HL-60 (cell line): ENCODE data around the gene POU2F2.

Source experiments
- DNase-seq, 2 experiments: peaks; one replicate each; pipeline ENCODE4 v3.0.0-alpha.2; 2010 to 2020; ENCODE audit warnings: low read depth in 1 of 2, low spot score in 1 of 2
- H3K27ac ChIP-seq: fragments of 250-450 bp; sonication (Bioruptor Pico); replicated peaks from 2 replicates; pipeline ENCODE4 v1.5.1; 2020; ENCODE audit warnings: mild to moderate bottlenecking, moderate library complexity
- H3K27me3 ChIP-seq: fragments of 250-450 bp; sonication (Bioruptor Pico); 2 replicates; pipeline ENCODE4 v1.5.1; 2021; ENCODE audit warnings: mild to moderate bottlenecking, moderate library complexity; ENCODE audit not compliant: insufficient read depth, poor library complexity, severe bottlenecking
- H3K4me3 ChIP-seq: replicated peaks from 2 replicates; pipeline ENCODE4 v1.5.1; 2011; ENCODE audit warnings: mild to moderate bottlenecking, control low read depth, low read length; ENCODE audit not compliant: insufficient read depth
- GABPA ChIP-seq: IDR thresholded peaks from 2 replicates; pipeline ENCODE4 v1.6.1; 2012; ENCODE audit warnings: low read depth
- POLR2AphosphoS5 ChIP-seq: IDR thresholded peaks from 2 replicates; pipeline ENCODE4 v1.6.1; 2012; ENCODE audit warnings: low read depth
- SPI1 ChIP-seq: IDR thresholded peaks from 2 replicates; pipeline ENCODE4 v1.6.1; 2012; ENCODE audit warnings: low read depth, mild to moderate bottlenecking, borderline replicate concordance
- TF ChIP-seq, protein P1 (sequence below): IDR thresholded peaks from one replicate; pipeline ENCODE4 v1.5.1; 2011; ENCODE audit warnings: low read length, control low read depth, inconsistent platforms; ENCODE audit not compliant: insufficient read depth
- TF ChIP-seq, protein P2 (sequence below): IDR thresholded peaks from 2 replicates; pipeline ENCODE4 v1.6.1; 2012; ENCODE audit warnings: low read depth; ENCODE audit not compliant: insufficient replicate concordance

The POU2F2 gene

DNA sequence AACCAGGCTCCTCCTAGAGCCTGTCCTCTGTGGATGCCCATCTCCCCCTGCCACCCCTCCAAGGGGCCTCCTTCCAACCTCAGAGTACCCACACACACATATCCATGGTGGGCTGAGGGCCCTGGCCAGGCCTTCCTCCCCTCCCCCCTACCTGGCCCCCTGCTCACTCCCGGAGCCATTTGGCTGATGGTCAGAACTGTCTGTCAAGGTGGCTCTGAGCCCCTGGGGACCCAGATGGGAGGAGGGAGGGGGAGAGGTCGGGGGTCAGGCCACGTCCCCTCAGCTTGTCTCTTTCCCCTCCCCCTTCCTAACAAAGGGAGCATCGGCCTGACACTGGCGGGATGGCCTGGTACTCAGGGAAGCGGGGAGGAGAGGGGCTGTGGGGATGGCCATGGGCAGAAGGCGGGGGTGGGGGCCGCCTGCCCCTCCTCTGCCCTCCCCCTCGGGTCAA is 18.7 kb upstream of the POU2F2 start:
- peaks cover 10% of the 10 kb centered on the region for H3K27me3 ChIP-seq
- TF ChIP-seq SPI1: no peak
- TF ChIP-seq, protein P1, sequence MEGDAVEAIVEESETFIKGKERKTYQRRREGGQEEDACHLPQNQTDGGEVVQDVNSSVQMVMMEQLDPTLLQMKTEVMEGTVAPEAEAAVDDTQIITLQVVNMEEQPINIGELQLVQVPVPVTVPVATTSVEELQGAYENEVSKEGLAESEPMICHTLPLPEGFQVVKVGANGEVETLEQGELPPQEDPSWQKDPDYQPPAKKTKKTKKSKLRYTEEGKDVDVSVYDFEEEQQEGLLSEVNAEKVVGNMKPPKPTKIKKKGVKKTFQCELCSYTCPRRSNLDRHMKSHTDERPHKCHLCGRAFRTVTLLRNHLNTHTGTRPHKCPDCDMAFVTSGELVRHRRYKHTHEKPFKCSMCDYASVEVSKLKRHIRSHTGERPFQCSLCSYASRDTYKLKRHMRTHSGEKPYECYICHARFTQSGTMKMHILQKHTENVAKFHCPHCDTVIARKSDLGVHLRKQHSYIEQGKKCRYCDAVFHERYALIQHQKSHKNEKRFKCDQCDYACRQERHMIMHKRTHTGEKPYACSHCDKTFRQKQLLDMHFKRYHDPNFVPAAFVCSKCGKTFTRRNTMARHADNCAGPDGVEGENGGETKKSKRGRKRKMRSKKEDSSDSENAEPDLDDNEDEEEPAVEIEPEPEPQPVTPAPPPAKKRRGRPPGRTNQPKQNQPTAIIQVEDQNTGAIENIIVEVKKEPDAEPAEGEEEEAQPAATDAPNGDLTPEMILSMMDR: no peak
- no peak for TF ChIP-seq POLR2AphosphoS5
- TF ChIP-seq, protein P2, sequence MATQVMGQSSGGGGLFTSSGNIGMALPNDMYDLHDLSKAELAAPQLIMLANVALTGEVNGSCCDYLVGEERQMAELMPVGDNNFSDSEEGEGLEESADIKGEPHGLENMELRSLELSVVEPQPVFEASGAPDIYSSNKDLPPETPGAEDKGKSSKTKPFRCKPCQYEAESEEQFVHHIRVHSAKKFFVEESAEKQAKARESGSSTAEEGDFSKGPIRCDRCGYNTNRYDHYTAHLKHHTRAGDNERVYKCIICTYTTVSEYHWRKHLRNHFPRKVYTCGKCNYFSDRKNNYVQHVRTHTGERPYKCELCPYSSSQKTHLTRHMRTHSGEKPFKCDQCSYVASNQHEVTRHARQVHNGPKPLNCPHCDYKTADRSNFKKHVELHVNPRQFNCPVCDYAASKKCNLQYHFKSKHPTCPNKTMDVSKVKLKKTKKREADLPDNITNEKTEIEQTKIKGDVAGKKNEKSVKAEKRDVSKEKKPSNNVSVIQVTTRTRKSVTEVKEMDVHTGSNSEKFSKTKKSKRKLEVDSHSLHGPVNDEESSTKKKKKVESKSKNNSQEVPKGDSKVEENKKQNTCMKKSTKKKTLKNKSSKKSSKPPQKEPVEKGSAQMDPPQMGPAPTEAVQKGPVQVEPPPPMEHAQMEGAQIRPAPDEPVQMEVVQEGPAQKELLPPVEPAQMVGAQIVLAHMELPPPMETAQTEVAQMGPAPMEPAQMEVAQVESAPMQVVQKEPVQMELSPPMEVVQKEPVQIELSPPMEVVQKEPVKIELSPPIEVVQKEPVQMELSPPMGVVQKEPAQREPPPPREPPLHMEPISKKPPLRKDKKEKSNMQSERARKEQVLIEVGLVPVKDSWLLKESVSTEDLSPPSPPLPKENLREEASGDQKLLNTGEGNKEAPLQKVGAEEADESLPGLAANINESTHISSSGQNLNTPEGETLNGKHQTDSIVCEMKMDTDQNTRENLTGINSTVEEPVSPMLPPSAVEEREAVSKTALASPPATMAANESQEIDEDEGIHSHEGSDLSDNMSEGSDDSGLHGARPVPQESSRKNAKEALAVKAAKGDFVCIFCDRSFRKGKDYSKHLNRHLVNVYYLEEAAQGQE: no peak
- TF ChIP-seq GABPA: no peak
- H3K27ac ChIP-seq: no peak overlapping the region
- no peak for DNase-seq
- H3K4me3 ChIP-seq: no peak overlapping the region

DNA sequence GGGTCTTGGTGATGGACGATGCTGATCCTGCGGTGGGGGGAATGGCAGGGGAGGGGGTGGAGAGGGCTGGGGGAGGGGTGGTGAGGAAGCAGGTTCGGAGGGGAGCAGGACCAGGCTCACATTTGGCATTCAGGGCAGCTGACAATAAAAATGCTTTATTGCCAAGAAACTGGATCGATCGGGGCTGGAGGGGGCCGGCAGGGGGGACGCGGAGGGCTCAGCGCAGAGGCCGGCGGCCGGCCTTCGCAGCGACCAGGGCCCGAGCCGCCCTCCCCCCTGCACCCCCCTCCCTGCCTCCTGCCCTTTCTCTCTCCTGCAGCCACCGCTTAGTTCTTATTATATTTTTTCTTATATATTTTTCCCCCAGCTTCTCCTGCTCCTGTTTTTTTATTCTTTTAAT is 18.1 kb upstream of the POU2F2 start:
- TF ChIP-seq, protein P1: no peak
- TF ChIP-seq GABPA (no peak), SPI1 (no peak), POLR2AphosphoS5 (no peak)
- TF ChIP-seq, protein P2: no peak
- no peak overlapping the region for H3K27ac ChIP-seq
- no peak for DNase-seq
- H3K27me3 ChIP-seq: peaks cover 8% of the 10 kb centered on the region
- no peak overlapping the region for H3K4me3 ChIP-seq

DNA sequence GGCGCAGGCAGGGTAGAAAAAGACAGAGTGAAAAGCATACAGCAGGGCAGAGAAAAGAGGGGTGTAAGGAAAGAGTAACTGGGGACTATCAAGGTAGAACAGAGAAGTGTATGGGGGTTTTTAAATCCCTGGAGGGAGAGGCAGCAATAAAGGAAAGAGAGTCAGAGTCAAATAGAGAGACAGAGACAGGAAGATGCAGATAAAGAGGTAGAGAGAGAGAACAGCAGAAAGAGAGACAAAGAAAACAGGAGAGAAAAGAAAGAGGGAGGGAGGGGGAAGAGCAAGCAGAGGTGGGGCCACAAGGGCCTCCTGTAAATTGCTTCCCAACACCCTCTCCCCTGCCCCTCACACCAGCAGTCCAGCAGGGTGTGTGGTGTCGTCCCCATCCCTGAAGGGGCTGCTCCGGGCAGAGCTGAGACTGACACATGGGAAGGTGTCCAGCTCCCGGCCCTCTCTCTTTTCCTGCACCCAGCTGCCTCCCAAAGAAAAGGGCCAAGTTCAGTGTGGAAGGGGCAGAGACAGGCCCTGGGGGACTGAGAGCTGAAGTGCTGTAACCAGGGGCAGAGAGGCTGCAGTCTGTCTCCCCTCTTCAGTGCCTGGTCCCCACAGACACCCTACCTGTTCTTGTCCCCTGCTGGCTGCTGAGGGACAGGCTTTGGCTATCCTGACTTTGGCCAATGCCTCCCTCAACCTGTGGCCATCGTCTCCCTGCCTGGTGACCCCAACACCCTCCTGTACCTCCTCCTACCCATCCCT is 17.4 kb upstream of the POU2F2 start:
- peaks cover 8% of the 10 kb centered on the region for H3K27me3 ChIP-seq
- TF ChIP-seq, protein P1: no peak
- TF ChIP-seq SPI1: no peak
- DNase-seq: no peak
- no peak overlapping the region for H3K4me3 ChIP-seq
- no peak overlapping the region for H3K27ac ChIP-seq
